ENCODE data around the gene AHDC1. TPM values are rescaled to one million over a fixed set of nuclear protein-coding genes. Genes with fewer than 3 reads are reported as not detected.

Gene AHDC1
- total RNA-seq, 1 donor from 2014 or later, result 6.7 TPM

GRCh38 chr1:27489973-27490741 is 113.8 kb downstream of the AHDC1 start, which contains the start of gene WASF2:
WASF2 (minus strand) TSS chr1:27490167; CDS start chr1:27428890, 61,277 bp downstream.
- DNase-seq (ENCODE audit: low read depth in 2 of 2), result peak; percentile 98

GRCh38 chr1:27489501-27489972 is 114.4 kb downstream of the AHDC1 start:
- peak; percentile 59 to 63 for DNase-seq (ENCODE audit: low read depth in 2 of 2)

DNA sequence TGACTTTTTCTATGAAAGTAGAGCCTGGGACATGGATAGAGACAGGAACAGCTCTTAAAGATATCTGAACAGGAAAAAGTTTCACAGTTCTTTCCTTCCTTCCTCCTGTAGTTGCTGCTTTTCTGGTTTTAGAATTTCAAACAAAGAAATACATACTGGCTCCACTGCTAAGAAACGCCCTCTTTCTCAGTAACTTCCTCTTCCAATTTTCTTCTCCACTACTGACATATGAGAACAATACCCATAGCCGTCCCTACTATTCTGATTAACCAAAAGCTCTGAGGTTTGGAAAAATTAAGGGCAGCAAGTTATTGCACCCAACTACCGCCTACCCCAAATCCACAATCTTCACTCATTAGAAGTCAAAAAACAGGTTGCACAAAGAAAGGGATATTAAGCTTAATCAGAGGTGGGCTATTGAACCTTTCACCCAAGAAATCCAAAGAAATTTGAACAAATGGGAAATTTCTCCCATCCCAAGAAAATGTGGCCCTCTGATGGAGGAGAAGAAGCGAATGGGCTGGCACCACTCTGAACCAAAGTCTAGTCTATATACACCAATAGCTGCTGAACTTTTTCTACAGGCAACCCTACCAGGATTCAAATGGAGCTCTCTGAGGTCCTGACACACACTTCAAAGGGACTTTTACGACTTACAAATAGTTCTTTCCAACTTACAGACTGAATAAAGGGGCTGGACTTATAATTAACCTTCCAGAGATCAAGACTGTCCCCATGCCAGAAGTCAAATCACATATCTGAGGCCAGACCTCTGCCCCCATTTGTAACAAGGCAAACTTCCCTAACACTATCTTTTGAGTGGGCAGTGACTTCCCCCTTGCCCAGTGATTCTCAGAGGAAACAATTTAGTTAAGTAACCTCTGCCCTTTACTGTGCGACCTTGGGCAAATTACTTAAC is 115.7 kb downstream of the AHDC1 start:
- DNase-seq (ENCODE audit: low read depth in 2 of 2), result peak; percentile 40 to 63

DNA sequence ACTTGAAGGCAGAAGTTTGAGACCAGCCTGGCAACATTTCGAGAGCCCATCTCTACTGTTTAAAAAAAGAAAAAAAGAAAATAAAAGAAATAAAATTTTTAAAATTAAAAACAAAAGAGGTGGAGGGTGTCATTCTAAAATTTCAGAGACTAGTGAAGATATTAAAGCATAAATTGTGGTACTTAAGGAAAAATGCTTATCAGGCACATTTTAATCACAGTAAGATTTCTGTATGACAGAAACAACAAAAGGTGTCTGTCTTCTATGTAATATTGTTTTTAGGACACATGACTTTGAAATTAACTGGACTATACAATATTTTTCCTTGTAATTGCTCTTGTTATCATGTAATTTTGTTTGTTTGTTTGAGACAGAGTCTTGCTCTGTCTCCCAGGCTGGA is 118.6 kb downstream of the AHDC1 start:
- DNase-seq (ENCODE audit: low read depth in 2 of 2), result no peak

Other genes with a start within 250 kb of the AHDC1 start
- 2.0 and 3.9 TPM in 2 replicates for gene MAP3K6, start 237.2 kb downstream of the AHDC1 start, total RNA-seq
- not detected in 2 replicates for gene FCN3, start 229.3 kb downstream of the AHDC1 start, total RNA-seq
- gene CD164L2, start 220.8 kb downstream of the AHDC1 start, total RNA-seq, result not detected in 2 replicates
- gene GPR3, start 211.5 kb downstream of the AHDC1 start, total RNA-seq, result under 0.01 and 0.22 TPM in 2 replicates
- 31.8 and 34.7 TPM in 2 replicates for gene WASF2, start 114.0 kb downstream of the AHDC1 start, total RNA-seq
- under 0.01 and 0.20 TPM in 2 replicates for gene FGR, start 31.0 kb upstream of the AHDC1 start, total RNA-seq
- 19.2 and 21.4 TPM in 2 replicates for gene IFI6, start 68.0 kb upstream of the AHDC1 start, total RNA-seq
- 5.4 and 9.1 TPM in 2 replicates for gene FAM76A, start 121.8 kb upstream of the AHDC1 start, total RNA-seq
- gene STX12, start 169.1 kb upstream of the AHDC1 start, total RNA-seq, result 56.9 and 78.2 TPM in 2 replicates
- 47.7 and 56.5 TPM in 2 replicates for gene PPP1R8, start 226.6 kb upstream of the AHDC1 start, total RNA-seq